HepG2 (cell line): ENCODE results near the gene VTN. TPM values are rescaled to one million over a fixed set of nuclear protein-coding genes. Genes with fewer than 3 reads are reported as not detected.
A peak's percentile ranks its signal among the peaks of the same experiment; 100 is the strongest.

ENCODE experiments used
- AGO1 ChIP-seq: fragments of 200-400 bp; formaldehyde crosslinking; IDR thresholded peaks from 2 replicates; pipeline ENCODE4 v1.6.1; 2017; ENCODE audit warnings: mild to moderate bottlenecking, low read depth, low read length, moderate library complexity; ENCODE audit not compliant: poor library complexity, severe bottlenecking
- AHDC1 ChIP-seq: sonication (generic); formaldehyde crosslinking; IDR thresholded peaks from 2 replicates; pipeline ENCODE4 v1.5.1; 2020; ENCODE audit warnings: mild to moderate bottlenecking, missing genetic modification reagents, borderline replicate concordance
- CHCHD3 ChIP-seq: sonication (generic); formaldehyde crosslinking; IDR thresholded peaks from 2 replicates; pipeline ENCODE4 v1.8.0; 2022; ENCODE audit warnings: mild to moderate bottlenecking, missing genetic modification reagents, moderate library complexity
- ETV6 ChIP-seq: sonication (generic); formaldehyde crosslinking; conservative IDR thresholded peaks from 2 replicates; pipeline ENCODE4 v1.4.0; 2020; ENCODE audit warnings: missing genetic modification reagents
- FOXP1 ChIP-seq, 2 experiments: fragments of 450-650 bp in 1 of 2; IDR thresholded peaks; 2 replicates each; pipeline ENCODE4 v1.6.1; 2017 to 2018; ENCODE audit warnings: antibody characterized with exemption in 1 of 2
- HMGXB3 ChIP-seq: sonication (generic); formaldehyde crosslinking; IDR thresholded peaks from 2 replicates; pipeline ENCODE4 v1.4.0; 2020; ENCODE audit warnings: missing genetic modification reagents, borderline replicate concordance
- PAXIP1 ChIP-seq: sonication (generic); formaldehyde crosslinking; conservative IDR thresholded peaks from 2 replicates; pipeline ENCODE4 v1.4.0; 2020; ENCODE audit warnings: mild to moderate bottlenecking, missing genetic modification reagents, moderate library complexity
- PHF20 ChIP-seq: sonication (generic); formaldehyde crosslinking; IDR thresholded peaks from 2 replicates; pipeline ENCODE4 v1.5.0; 2020; ENCODE audit warnings: mild to moderate bottlenecking, missing genetic modification reagents
- RFX3 ChIP-seq: IDR thresholded peaks from 2 replicates; pipeline ENCODE4 v1.6.1; 2016; ENCODE audit warnings: missing biosample characterization, missing genetic modification reagents
- SMARCC2 ChIP-seq: fragments of 450-650 bp; IDR thresholded peaks from 2 replicates; pipeline ENCODE4 v1.6.1; 2017; ENCODE audit warnings: antibody characterized with exemption, mild to moderate bottlenecking
- ZFP36L1 ChIP-seq: sonication (generic); formaldehyde crosslinking; IDR thresholded peaks from 2 replicates; pipeline ENCODE4 v1.8.0; 2022; ENCODE audit warnings: mild to moderate bottlenecking, missing genetic modification reagents, moderate library complexity
- ZNF460 ChIP-seq: sonication (generic); formaldehyde crosslinking; IDR thresholded peaks from 2 replicates; pipeline ENCODE4 v1.5.1; 2020; ENCODE audit warnings: missing genetic modification reagents, mild to moderate bottlenecking, borderline replicate concordance
- ZNF530 ChIP-seq: sonication (generic); formaldehyde crosslinking; IDR thresholded peaks from 2 replicates; pipeline ENCODE4 v1.5.0; 2020; ENCODE audit warnings: low read depth, mild to moderate bottlenecking, missing genetic modification reagents
- ZSCAN20 ChIP-seq: sonication (generic); formaldehyde crosslinking; IDR thresholded peaks from 2 replicates; pipeline ENCODE4 v1.4.0; 2020; ENCODE audit warnings: missing genetic modification reagents, mild to moderate bottlenecking, borderline replicate concordance
- polyA plus RNA-seq, 8 experiments: library from polyadenylated mRNA; depleted of rRNA in 3 of 8; stranded (reverse) in 7 of 8; unstranded in 1 of 8; fragments of >200 nt; fragmentation: Illumina TruSeq in 4 of 8; extraction: Trizol in 4 of 8; gene quantifications; 2 replicates each; pipeline versions ENCODE4 v1.2.1 to v1.2.3, GENCODE V29; 2011 to 2016; ENCODE audit warnings: low read depth in 4 of 8, missing spikeins in 1 of 8, mixed read lengths in 1 of 8; ENCODE audit not compliant: insufficient read depth in 1 of 8
- total RNA-seq, 5 experiments: library from RNA; depleted of rRNA; stranded (reverse); fragments of >200 nt; fragmentation: Illumina TruSeq; extraction: Trizol; gene quantifications; 2 replicates each; pipeline ENCODE4 v1.2.3, GENCODE V29; 2016; ENCODE audit warnings: low read depth in 1 of 5

The VTN gene
- total and polyA plus RNA-seq, 2 of the 13 experiments (the other 11 are each of a cell fraction or from before 2014, with no cell fraction given) = 108 to 131 TPM

GRCh38 chr17:28335201-28335958, 34.7 kb downstream of the VTN start, which contains the start of the genes IFT20 and TNFAIP1 (continued):
- TF ChIP-seq PAXIP1 (peak; percentile 60), FOXP1 (IDR thresholded peaks at IDR 0.05) (peak; percentile 65; the same call in 1 of the 2 replicates), FOXP1 (CRISPR knock-in tag; IDR thresholded peaks at IDR 0.05) (peak; percentile 69), ZNF460 (CRISPR knock-in tag) (peak; percentile 27; the same call in 1 of the 2 replicates), HMGXB3 (peak; percentile 22; the same call in 1 of the 2 replicates), RFX3 (CRISPR knock-in tag) (peak; percentile 67), ZSCAN20 (CRISPR knock-in tag) (no peak), SMARCC2 (no peak), CHCHD3 (CRISPR knock-in tag) (no peak), PHF20 (CRISPR knock-in tag) (peak; percentile 90), AHDC1 (CRISPR knock-in tag) (peak; percentile 27; the same call in 1 of the 2 replicates), ETV6 (CRISPR knock-in tag) (0 out of 2 replicates have a peak, but pooled peaks have one; percentile 46), ZNF530 (no peak), AGO1 (peak; percentile 79), ZFP36L1 (CRISPR knock-in tag) (peak; percentile 33; the same call in 1 of the 2 replicates)
